Activated CD8-positive, alpha-beta T cell treated with anti-CD3 and anti-CD28 coated beads, Interleukin-2, amount 10 ng/mL, durations not matched to agents 7 days and 5 days (primary cell): ENCODE measurements around the gene ZNF638. TPM values are rescaled to one million over a fixed set of nuclear protein-coding genes. Genes with fewer than 3 reads are reported as not detected.
"Not testable (repeated sequence)": the region's sequence is repeated elsewhere in the genome, so short reads cannot be mapped to it uniquely, and the experiment has no call there.

ENCODE experiments used
- ATAC-seq: fragments of 150-1000 bp; cut with Tn5 transposase; one replicate; pipeline ENCODE4 v1.10.0; 2021; ENCODE audit warnings: moderate library complexity
- CTCF ChIA-PET: fragments of 350-600 bp; sonication (Branson Sonifier 250); formaldehyde crosslinking; loops from one replicate; lab custom pipeline; 2021; ENCODE audit warnings: antibody characterized with exemption; lab: Charles Lee
- POLR2A ChIA-PET: fragments of 350-600 bp; sonication (Branson Sonifier 250); formaldehyde crosslinking; loops from one replicate; lab custom pipeline; 2021; ENCODE audit warnings: antibody characterized with exemption; lab: Charles Lee
- DNase-seq: peaks from one replicate; pipeline ENCODE4 v3.0.0-alpha.2; 2020
- H3K27ac Mint-ChIP-seq: one replicate; pipeline ENCODE4 v1.8.0; 2021; ENCODE audit warnings: mild to moderate bottlenecking, mixed read lengths
- H3K27me3 Mint-ChIP-seq: one replicate; pipeline ENCODE4 v1.8.0; 2021; ENCODE audit warnings: low read depth, mixed read lengths
- H3K36me3 Mint-ChIP-seq: one replicate; pipeline ENCODE4 v1.8.0; 2021; ENCODE audit warnings: low read depth, mixed read lengths
- H3K4me1 Mint-ChIP-seq: one replicate; pipeline ENCODE4 v1.8.0; 2021; ENCODE audit warnings: low read depth, mixed read lengths
- H3K4me3 Mint-ChIP-seq: one replicate; pipeline ENCODE4 v1.8.0; 2021; ENCODE audit warnings: mild to moderate bottlenecking, mixed read lengths
- H3K9me3 Mint-ChIP-seq: one replicate; pipeline ENCODE4 v1.8.0; 2022; ENCODE audit warnings: mixed read lengths; ENCODE audit not compliant: insufficient read depth
- total RNA-seq, 2 experiments: library from RNA; stranded (reverse); gene quantifications; one replicate each; pipeline ENCODE4 v1.2.3, GENCODE V29; 2021

Gene ZNF638
- total RNA-seq, 2 experiments from 2014 or later, result 69.7 to 74.0 TPM

- H3K36me3 Mint-ChIP-seq, POLR2A ChIA-PET: not testable (repeated sequence)
- CTCF ChIA-PET, result interaction anchor here (1.2 kb wide), 1 partner anchor 16 kb away, joined by 4 read pairs; no protein-coding TSS in a partner anchor
Observed at GRCh38 chr2:71445142-71445541, 113.6 kb downstream of the ZNF638 start.

DNA sequence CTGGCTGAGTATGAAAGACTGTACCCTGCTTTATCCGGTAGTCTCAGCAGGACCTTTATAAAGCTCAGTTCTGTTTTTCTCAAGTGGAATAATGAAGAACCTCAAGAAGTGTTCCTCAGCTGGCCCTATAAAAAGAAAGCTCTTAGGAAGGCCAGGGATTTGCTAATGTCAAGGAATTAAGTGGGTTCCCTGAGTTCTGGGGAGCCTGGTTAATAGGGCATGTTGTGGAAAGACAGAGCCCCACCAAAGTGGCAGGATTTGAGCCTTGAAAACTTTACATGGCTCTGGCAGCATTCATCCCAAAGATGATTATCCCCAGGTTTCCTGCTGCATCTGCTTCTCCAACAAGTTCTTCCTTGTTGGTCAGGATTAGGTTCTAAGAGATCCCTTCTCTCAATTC lies 114.9 kb downstream of the ZNF638 start:
- ATAC-seq (no peak), DNase-seq (no peak)
- Mint-ChIP-seq H3K27ac (no peak overlapping the region), H3K9me3 (no peaks in the 10 kb centered on the region), H3K4me3 (no peak overlapping the region), H3K4me1 (peaks cover 16% of the 10 kb centered on the region), H3K36me3 (peaks cover 2% of the 10 kb centered on the region), H3K27me3 (peaks cover 5% of the 10 kb centered on the region)
- POLR2A ChIA-PET, result no interaction called here
- CTCF ChIA-PET, result interaction anchor here (1.2 kb wide), 2 partner anchors 14 to 64 kb away, joined by 3 to 4 read pairs; no protein-coding TSS in a partner anchor

More at GRCh38 chr2:71445142-71445541, 113.6 kb downstream of the ZNF638 start:
- DNase-seq, H3K4me3 Mint-ChIP-seq, H3K27me3 Mint-ChIP-seq, H3K9me3 Mint-ChIP-seq, ATAC-seq, H3K27ac Mint-ChIP-seq: not testable (repeated sequence)
- H3K4me1 Mint-ChIP-seq, result peaks cover 15% of the 10 kb centered on the region

DNA sequence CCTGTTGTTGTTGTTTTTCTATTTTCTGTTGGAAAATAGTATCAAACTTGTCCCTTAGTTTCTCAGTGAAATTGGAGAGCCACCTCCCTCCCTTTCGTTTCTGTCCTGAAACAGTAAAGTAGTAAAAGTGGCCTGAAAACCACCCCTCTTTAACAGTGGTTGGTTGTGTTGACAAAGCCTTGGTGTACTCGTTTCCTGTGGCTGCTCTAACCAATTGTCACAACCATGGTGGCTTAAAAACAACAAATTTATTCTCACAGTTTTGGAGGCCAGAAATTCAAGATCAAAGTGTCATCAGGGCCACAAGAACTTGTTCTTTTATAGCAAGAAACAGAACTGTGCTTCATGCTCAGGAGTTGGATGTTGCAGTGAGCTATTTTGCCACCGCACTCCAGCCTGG lies 117.8 kb downstream of the ZNF638 start:
- ChIA-PET CTCF (interaction anchor here (1.1 to 1.5 kb wide), 4 partner anchors 15 to 119 kb away, joined by 3 read pairs; no protein-coding TSS in a partner anchor), POLR2A (no interaction called here)
- Mint-ChIP-seq H3K4me3 (no peak overlapping the region), H3K4me1 (peaks cover 28% of the 10 kb centered on the region), H3K27me3 (peaks cover 19% of the 10 kb centered on the region), H3K36me3 (no peaks in the 10 kb centered on the region), H3K9me3 (no peaks in the 10 kb centered on the region), H3K27ac (peak overlapping the region; percentile 21)
- DNase-seq (no peak), ATAC-seq (peak; percentile 51)

DNA sequence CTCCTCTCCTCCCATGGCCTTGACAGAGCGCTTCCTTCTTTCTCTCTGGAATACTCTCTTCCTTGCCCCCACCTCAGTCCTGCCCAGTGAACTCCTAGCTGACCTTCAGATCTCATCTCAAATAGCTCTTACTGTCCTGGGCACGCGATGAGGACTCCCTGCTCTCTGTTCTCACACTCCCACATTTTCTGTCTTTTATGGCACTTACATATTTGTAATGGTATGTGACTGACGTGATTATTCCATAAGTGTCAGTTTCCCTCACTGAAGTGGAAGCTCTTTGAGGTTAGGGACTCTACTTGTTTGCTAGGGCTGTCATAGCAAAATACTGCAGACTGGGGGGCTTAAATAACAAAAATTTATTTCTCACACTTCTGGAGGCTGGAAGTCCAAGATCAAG lies 120.1 kb downstream of the ZNF638 start:
- ATAC-seq (no peak), DNase-seq (no peak)
- Mint-ChIP-seq H3K9me3 (no peaks in the 10 kb centered on the region), H3K27ac (no peak overlapping the region), H3K4me3 (no peak overlapping the region), H3K27me3 (peaks cover 30% of the 10 kb centered on the region), H3K4me1 (peaks cover 41% of the 10 kb centered on the region), H3K36me3 (no peaks in the 10 kb centered on the region)
- ChIA-PET CTCF (interaction anchor here (1.2 to 2.1 kb wide), 3 partner anchors 9 to 152 kb away, joined by 3 to 6 read pairs (median 4); partner anchors contain the start of gene ZNF638), POLR2A (no interaction called here)

GRCh38 chr2:71452565-71452964 lies 121.0 kb downstream of the ZNF638 start:
- Mint-ChIP-seq H3K27me3 (peaks cover 31% of the 10 kb centered on the region), H3K27ac (no peak overlapping the region), H3K36me3 (no peaks in the 10 kb centered on the region), H3K9me3 (no peaks in the 10 kb centered on the region), H3K4me3 (no peak overlapping the region), H3K4me1 (peaks cover 41% of the 10 kb centered on the region)
- ATAC-seq (peak; percentile 43), DNase-seq (peak; percentile 51)
- POLR2A ChIA-PET, result no interaction called here
- CTCF ChIA-PET, result interaction anchor here (2.1 kb wide), 1 partner anchor 8 kb away, joined by 6 read pairs; no protein-coding TSS in a partner anchor

GRCh38 chr2:71453404-71454220 lies 122.0 kb downstream of the ZNF638 start, which contains the start of gene DYSF:
DYSF (plus strand) TSS chr2:71453561.
- ChIA-PET CTCF (no interaction called here), POLR2A (no interaction called here)
- H3K36me3 Mint-ChIP-seq, result no peaks in the 10 kb centered on the region
- H3K4me1 Mint-ChIP-seq, result peaks cover 45% of the 10 kb centered on the region
- H3K27me3 Mint-ChIP-seq, result peaks cover 32% of the 10 kb centered on the region
- DNase-seq, result no peak
- H3K27ac Mint-ChIP-seq, result no peak within 1 kb of the TSS
- no peaks in the 10 kb centered on the region for H3K9me3 Mint-ChIP-seq
- peak; percentile 48 for ATAC-seq
- peak within 1 kb of the TSS; percentile 43 for H3K4me3 Mint-ChIP-seq

DNA sequence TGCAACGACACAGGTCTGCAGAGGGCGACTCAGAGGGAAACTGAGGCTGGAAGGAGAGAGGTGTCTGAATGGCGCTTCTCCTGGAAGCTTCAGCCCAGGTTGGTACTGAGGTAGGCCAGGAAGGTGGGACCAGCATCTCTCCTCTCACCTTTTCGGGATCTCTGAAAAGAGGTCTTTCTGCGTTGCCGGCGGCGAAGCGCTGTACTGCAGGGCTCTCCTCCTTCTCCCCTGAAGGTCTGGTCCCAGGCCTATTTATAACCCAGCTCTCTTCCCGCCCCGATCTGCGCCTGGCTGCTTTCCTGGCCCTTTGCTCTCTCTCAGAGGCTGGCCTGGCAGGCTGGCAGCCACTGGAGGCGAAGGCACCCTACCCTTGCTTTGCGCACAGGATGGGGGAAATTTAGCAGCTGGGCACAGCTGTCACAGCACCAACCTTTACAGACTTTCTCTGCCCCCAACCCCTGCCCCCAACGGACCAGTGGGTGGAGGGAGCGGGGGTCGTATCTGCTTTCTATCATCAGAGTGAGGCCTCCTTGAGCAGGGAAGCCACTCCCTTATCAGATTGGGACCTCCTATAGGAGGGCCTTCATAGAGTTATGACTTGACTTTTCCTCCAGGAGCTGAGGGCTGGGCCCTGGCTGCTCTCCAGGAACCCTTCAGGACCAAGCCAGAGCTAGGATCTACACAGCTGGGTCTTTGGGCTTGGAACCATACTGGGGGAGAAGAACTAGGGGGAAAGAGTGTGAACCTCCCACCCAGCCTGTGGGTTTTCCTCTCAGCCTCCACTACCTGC lies 122.8 kb downstream of the ZNF638 start:
- no peak overlapping the region for H3K4me3 Mint-ChIP-seq
- no peak overlapping the region for H3K27ac Mint-ChIP-seq
- H3K36me3 Mint-ChIP-seq, result no peaks in the 10 kb centered on the region
- no peaks in the 10 kb centered on the region for H3K9me3 Mint-ChIP-seq
- H3K27me3 Mint-ChIP-seq, result peaks cover 32% of the 10 kb centered on the region
- ATAC-seq (no peak), DNase-seq (no peak)
- ChIA-PET POLR2A (no interaction called here), CTCF (interaction anchor here (0.9 to 1.4 kb wide), 2 partner anchors 15 to 297 kb away, joined by 4 to 5 read pairs; no protein-coding TSS in a partner anchor)
- peaks cover 38% of the 10 kb centered on the region for H3K4me1 Mint-ChIP-seq

DNA sequence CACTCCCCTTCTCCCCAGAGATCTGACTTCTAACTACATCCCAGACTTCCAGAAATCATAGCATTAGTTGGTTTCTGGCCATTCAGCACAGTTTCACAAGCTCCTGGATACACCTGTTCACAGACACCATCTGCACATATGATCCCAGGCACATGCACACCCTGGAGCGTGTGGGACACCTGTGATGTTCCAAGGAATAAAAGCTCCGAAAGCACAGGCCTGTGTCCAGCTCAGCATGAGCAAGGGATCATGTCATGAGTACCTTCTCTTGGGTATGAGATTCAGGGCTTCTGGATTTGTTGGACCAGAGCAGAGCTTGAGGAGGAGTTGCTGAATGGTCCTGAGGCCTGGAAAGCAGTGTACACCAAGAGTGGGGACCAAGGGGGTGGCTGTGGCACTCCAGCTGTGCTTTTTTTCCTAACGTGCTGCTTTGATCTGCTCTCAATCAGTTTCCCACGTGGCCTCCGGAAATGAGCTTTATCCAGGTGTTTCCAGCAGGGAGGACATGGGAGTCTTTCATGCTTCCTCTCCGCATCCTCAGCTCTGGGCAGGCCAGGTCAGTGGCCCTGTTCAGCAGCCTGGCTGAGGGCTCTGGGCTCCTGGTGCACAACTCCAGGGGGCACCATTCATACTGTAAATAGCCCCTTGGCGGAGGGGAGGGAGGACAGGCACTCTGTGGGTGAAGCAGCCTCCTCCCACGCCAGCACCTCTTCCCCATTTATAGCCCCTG lies 123.6 kb downstream of the ZNF638 start:
- no peaks in the 10 kb centered on the region for H3K9me3 Mint-ChIP-seq
- DNase-seq (no peak), ATAC-seq (no peak)
- no peak overlapping the region for H3K4me3 Mint-ChIP-seq
- H3K36me3 Mint-ChIP-seq, result no peaks in the 10 kb centered on the region
- ChIA-PET POLR2A (no interaction called here), CTCF (interaction anchor here (0.9 to 1.5 kb wide), 4 partner anchors 12 to 298 kb away, joined by 4 to 5 read pairs (median 4); partner anchors contain the start of gene ZNF638)
- no peak overlapping the region for H3K27ac Mint-ChIP-seq
- H3K27me3 Mint-ChIP-seq, result peaks cover 32% of the 10 kb centered on the region
- peaks cover 32% of the 10 kb centered on the region for H3K4me1 Mint-ChIP-seq

DNA sequence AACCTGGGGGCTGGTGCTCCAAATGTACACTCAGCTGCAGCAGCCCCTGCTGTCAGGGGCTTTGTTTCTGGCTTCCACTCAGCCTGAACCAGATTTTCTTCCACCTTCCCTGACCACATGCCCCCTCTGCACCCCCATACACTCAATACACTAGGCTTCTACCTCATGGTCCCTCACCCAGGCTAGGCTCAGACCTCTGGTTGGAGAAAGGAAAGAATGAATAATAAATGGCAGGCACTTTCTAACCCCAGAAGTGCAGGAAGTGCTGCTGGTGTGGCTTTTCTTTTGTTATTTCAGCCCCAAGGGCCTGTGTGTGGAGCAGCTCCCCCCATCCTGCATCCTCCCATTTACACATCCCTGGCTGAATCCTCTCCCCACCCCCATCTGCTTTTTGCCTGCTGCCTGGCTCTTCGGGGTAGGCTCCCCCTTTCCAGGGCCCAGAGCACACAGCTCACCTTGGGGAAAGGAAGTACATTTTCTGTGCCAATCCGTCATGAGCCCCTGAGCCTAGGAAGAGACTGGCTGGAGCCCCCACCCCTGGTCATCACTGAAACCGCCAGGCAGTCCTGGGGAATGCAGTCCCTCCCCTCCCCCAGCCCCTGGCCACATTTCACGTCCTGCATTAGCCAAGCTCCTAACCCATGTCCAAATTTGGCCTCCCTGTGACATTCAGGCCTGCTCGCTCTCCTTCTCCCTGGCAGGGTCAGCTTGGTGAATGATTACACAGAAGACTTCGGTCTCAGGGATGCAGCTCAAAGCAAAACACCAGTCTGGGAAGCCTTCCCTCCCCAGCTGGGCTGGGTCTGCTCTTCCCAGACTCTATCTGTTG lies 124.4 kb downstream of the ZNF638 start:
- ChIA-PET CTCF (interaction anchor here (1.4 to 1.6 kb wide), 4 partner anchors 12 to 298 kb away, joined by 4 to 7 read pairs (median 4); partner anchors contain the start of gene ZNF638), POLR2A (no interaction called here)
- Mint-ChIP-seq H3K36me3 (no peaks in the 10 kb centered on the region), H3K4me3 (no peak overlapping the region), H3K9me3 (no peaks in the 10 kb centered on the region), H3K27me3 (peaks cover 32% of the 10 kb centered on the region), H3K4me1 (peaks cover 29% of the 10 kb centered on the region), H3K27ac (no peak overlapping the region)
- ATAC-seq (peak; percentile 13), DNase-seq (no peak)

DNA sequence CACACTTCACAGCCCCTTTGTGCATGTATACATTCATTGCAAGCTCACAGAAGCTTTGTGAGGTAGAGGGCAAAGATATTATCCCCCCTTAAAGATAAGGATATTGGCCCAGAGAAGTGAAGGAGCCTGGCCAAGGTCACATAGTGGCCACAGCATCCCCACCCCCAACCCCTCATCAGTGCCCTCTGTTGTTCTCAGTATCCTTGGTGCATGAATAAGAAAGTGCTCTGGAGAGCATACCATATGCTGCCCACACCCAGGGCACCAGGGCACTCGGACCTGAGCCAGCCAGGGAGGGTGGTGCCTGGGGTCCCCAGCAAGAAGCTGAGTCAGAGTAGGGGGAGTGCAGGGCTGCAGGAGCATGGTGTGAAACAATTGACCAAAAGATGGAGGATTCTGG lies 125.0 kb downstream of the ZNF638 start:
- no peak overlapping the region for H3K27ac Mint-ChIP-seq
- CTCF ChIA-PET, result interaction anchor here (1.5 to 1.6 kb wide), 2 partner anchors 11 to 54 kb away, joined by 4 to 7 read pairs; no protein-coding TSS in a partner anchor
- no peak for ATAC-seq
- no peaks in the 10 kb centered on the region for H3K9me3 Mint-ChIP-seq
- POLR2A ChIA-PET, result no interaction called here
- no peaks in the 10 kb centered on the region for H3K36me3 Mint-ChIP-seq
- peaks cover 29% of the 10 kb centered on the region for H3K4me1 Mint-ChIP-seq
- DNase-seq, result no peak
- H3K4me3 Mint-ChIP-seq, result no peak overlapping the region
- peaks cover 29% of the 10 kb centered on the region for H3K27me3 Mint-ChIP-seq
